Caco-2 (cell line): ENCODE results near the gene SETD1A. TPM values are rescaled to one million over a fixed set of nuclear protein-coding genes. Genes with fewer than 3 reads are reported as not detected.

Experiments
- BruUV-seq: library from RNA; stranded (reverse); fragments of 400-500 nt; replicated peaks from 2 replicates; lab custom pipeline; 2021; lab: Mats Ljungman, UMichigan
- CTCF ChIA-PET: fragments of 300-600 bp; sonication (Branson Sonifier 250); formaldehyde crosslinking; loops from one replicate; lab custom pipeline; 2022; ENCODE audit warnings: antibody characterized with exemption; lab: Charles Lee
- POLR2A ChIA-PET: fragments of 300-600 bp; sonication (Branson Sonifier 250); formaldehyde crosslinking; loops from one replicate; lab custom pipeline; 2022; ENCODE audit warnings: antibody characterized with exemption; lab: Charles Lee
- DNase-seq, 2 experiments: peaks; one replicate each; pipeline versions ENCODE4 v3.0.0 to v3.0.0-alpha.2; 2020 to 2022
- H3K27me3 ChIP-seq: replicated peaks from 2 replicates; pipeline ENCODE4 v1.6.0; 2011; ENCODE audit warnings: low read length; ENCODE audit not compliant: control insufficient read depth, insufficient read depth
- H3K36me3 ChIP-seq: 2 replicates; pipeline ENCODE4 v1.5.1; 2011; ENCODE audit warnings: low read length; ENCODE audit not compliant: control insufficient read depth, insufficient read depth
- H3K4me1 ChIP-seq: fragments of 250-450 bp; sonication (Bioruptor Pico); 2 replicates; pipeline ENCODE4 v1.5.1; 2020; ENCODE audit warnings: mild to moderate bottlenecking
- H3K4me3 ChIP-seq: 2 replicates; pipeline ENCODE4 v1.5.1; 2011; ENCODE audit warnings: low read depth, mild to moderate bottlenecking, control low read depth, low read length
- H3K9me3 ChIP-seq: fragments of 250-450 bp; sonication (Bioruptor Pico); 2 replicates; pipeline ENCODE4 v1.5.1; 2020; ENCODE audit warnings: mild to moderate bottlenecking, moderate library complexity
- H3K27ac Mint-ChIP-seq: one replicate; pipeline ENCODE4 v1.8.0; 2022; ENCODE audit warnings: mixed read lengths; ENCODE audit not compliant: unreplicated experiment
- H3K27me3 Mint-ChIP-seq: one replicate; pipeline ENCODE4 v1.8.0; 2022; ENCODE audit warnings: mixed read lengths; ENCODE audit not compliant: insufficient read depth, unreplicated experiment
- H3K36me3 Mint-ChIP-seq: one replicate; pipeline ENCODE4 v1.8.0; 2022; ENCODE audit warnings: mild to moderate bottlenecking, mixed read lengths; ENCODE audit not compliant: insufficient read depth, unreplicated experiment
- H3K4me1 Mint-ChIP-seq: one replicate; pipeline ENCODE4 v1.8.0; 2022; ENCODE audit warnings: low read depth, mixed read lengths; ENCODE audit not compliant: unreplicated experiment
- H3K4me3 Mint-ChIP-seq: one replicate; pipeline ENCODE4 v1.8.0; 2022; ENCODE audit warnings: mild to moderate bottlenecking, moderate library complexity, mixed read lengths; ENCODE audit not compliant: unreplicated experiment
- H3K9me3 Mint-ChIP-seq: one replicate; pipeline ENCODE4 v1.8.0; 2022; ENCODE audit warnings: mixed read lengths; ENCODE audit not compliant: unreplicated experiment
- CTCF ChIP-seq, 2 experiments: fragments of 200-600 bp in 1 of 2; IDR thresholded peaks; 1 replicate in 1 of 2; 2 replicates in 1 of 2; pipeline versions ENCODE4 v1.5.1 to v1.8.0; 2011 to 2022; ENCODE audit warnings: antibody characterized with exemption in 1 of 2, control low read depth in 1 of 2, inconsistent platforms in 1 of 2, low read depth in 1 of 2, low read length in 1 of 2, mild to moderate bottlenecking in 1 of 2, moderate library complexity in 1 of 2; ENCODE audit not compliant: insufficient read depth in 1 of 2, severe bottlenecking in 1 of 2, unreplicated experiment in 1 of 2
- intact Hi-C: fragments of 100-400 bp; cut with micrococcal nuclease; formaldehyde crosslinking; loops from one replicate; pipeline ENCODE4 v1.10.0; 2022; ENCODE audit not compliant: unreplicated experiment
- total RNA-seq: library from RNA; stranded (reverse); gene quantifications from 2 replicates; pipeline ENCODE4 v1.2.3, GENCODE V29; 2022

Gene SETD1A
- total RNA-seq, 1 experiment from 2014 or later: 21.5 TPM

- Histone ChIP-seq H3K4me1 (no peaks in the 10 kb centered on the region), H3K36me3 (no peaks in the 10 kb centered on the region; the same call in 1 of the 2 replicates), H3K9me3 (no peaks in the 10 kb centered on the region), H3K4me3 (no peak overlapping the region), H3K27me3 (no peaks in the 10 kb centered on the region)
- ChIA-PET POLR2A (no interaction called here), CTCF (no interaction called here)
- no TSS peak for BruUV-seq
- DNase-seq: no peak
- Mint-ChIP-seq H3K4me1 (no peaks in the 10 kb centered on the region), H3K4me3 (no peak overlapping the region), H3K36me3 (peaks cover 47% of the 10 kb centered on the region), H3K9me3 (no peaks in the 10 kb centered on the region), H3K27me3 (no peaks in the 10 kb centered on the region), H3K27ac (no peak overlapping the region)
- intact Hi-C loops: no loop called here
- no peak for TF ChIP-seq CTCF (IDR thresholded peaks at IDR 0.05; ENCODE audit: insufficient read depth in 1 of 2, low read depth in 1 of 2, low read length in 1 of 2, severe bottlenecking in 1 of 2, unreplicated experiment in 1 of 2)
Measured at GRCh38 chr16:30979170-30980022, 21.8 kb downstream of the SETD1A start.

GRCh38 chr16:30980023-30980371 lies 22.4 kb downstream of the SETD1A start:
- Histone ChIP-seq H3K4me3 (no peak overlapping the region), H3K36me3 (no peaks in the 10 kb centered on the region; the same call in 1 of the 2 replicates), H3K27me3 (no peaks in the 10 kb centered on the region), H3K4me1 (peaks cover 2% of the 10 kb centered on the region), H3K9me3 (no peaks in the 10 kb centered on the region)
- ChIA-PET CTCF (no interaction called here), POLR2A (no interaction called here)
- no peak overlapping the region for H3K27ac Mint-ChIP-seq
- TF ChIP-seq CTCF (IDR thresholded peaks at IDR 0.05; ENCODE audit: insufficient read depth in 1 of 2, low read depth in 1 of 2, low read length in 1 of 2, severe bottlenecking in 1 of 2, unreplicated experiment in 1 of 2): no peak
- H3K36me3 Mint-ChIP-seq: peaks cover 44% of the 10 kb centered on the region
- no peak for DNase-seq
- BruUV-seq: no TSS peak
- H3K4me1 Mint-ChIP-seq: no peaks in the 10 kb centered on the region
- H3K9me3 Mint-ChIP-seq: no peaks in the 10 kb centered on the region
- intact Hi-C loops: no loop called here
- H3K4me3 Mint-ChIP-seq: no peak overlapping the region
- no peaks in the 10 kb centered on the region for H3K27me3 Mint-ChIP-seq

DNA sequence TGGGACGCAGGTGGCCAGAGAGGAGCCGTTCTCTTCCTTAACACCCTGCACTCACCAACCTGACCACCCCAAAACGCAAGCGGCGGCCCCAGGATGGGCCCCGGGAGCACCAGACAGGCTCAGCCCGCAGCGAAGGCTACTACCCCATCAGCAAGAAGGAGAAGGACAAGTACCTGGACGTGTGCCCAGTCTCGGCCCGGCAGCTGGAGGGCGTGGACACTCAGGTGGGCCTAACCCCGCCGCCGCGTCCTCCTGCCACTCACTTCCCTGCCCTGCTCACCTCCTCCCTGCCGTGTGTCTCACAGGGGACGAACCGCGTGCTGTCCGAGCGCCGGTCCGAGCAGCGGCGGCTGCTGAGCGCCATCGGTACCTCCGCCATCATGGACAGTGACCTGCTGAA lies 22.9 kb downstream of the SETD1A start:
- Mint-ChIP-seq H3K27ac (no peak overlapping the region), H3K4me3 (no peak overlapping the region), H3K4me1 (peaks cover 4% of the 10 kb centered on the region), H3K9me3 (no peaks in the 10 kb centered on the region), H3K27me3 (no peaks in the 10 kb centered on the region), H3K36me3 (peaks cover 44% of the 10 kb centered on the region)
- peaks cover 6% of the 10 kb centered on the region for H3K4me1 ChIP-seq
- ChIA-PET POLR2A (no interaction called here), CTCF (no interaction called here)
- BruUV-seq: no TSS peak
- intact Hi-C loops: no loop called here
- DNase-seq: no peak
- no peak overlapping the region for H3K4me3 ChIP-seq
- H3K36me3 ChIP-seq: no peaks in the 10 kb centered on the region; the same call in 1 of the 2 replicates
- H3K27me3 ChIP-seq: no peaks in the 10 kb centered on the region
- H3K9me3 ChIP-seq: no peaks in the 10 kb centered on the region
- no peak for TF ChIP-seq CTCF (IDR thresholded peaks at IDR 0.05; ENCODE audit: insufficient read depth in 1 of 2, low read depth in 1 of 2, low read length in 1 of 2, severe bottlenecking in 1 of 2, unreplicated experiment in 1 of 2)
